Testis (tissue), 3 donors: ENCODE results near the gene FER1L5. TPM values are rescaled to one million over a fixed set of nuclear protein-coding genes. Genes with fewer than 3 reads are reported as not detected.

Experiments used
- DNase-seq: peaks from one replicate; pipeline ENCODE4 v3.0.0-alpha.2; 2019
- H3K27ac ChIP-seq, 2 donors: fragments of 200-600 bp; sonication (generic); one replicate each; pipeline ENCODE4 v1.5.1; 2019
- H3K27me3 ChIP-seq: fragments of 200-600 bp; sonication (generic); one replicate; pipeline ENCODE4 v1.5.1; 2019
- H3K36me3 ChIP-seq: fragments of 200-600 bp; sonication (generic); one replicate; pipeline ENCODE4 v1.5.1; 2017; ENCODE audit warnings: low read depth; ENCODE audit errors: missing control alignments
- H3K4me1 ChIP-seq: fragments of 200-600 bp; sonication (generic); one replicate; pipeline ENCODE4 v1.5.1; 2019
- H3K4me3 ChIP-seq, 2 donors: fragments of 200-600 bp; sonication (generic); one replicate each; pipeline ENCODE4 v1.5.1; 2017 to 2019
- H3K9me3 ChIP-seq: fragments of 200-600 bp; sonication (generic); one replicate; pipeline ENCODE4 v1.5.1; 2017
- CTCF ChIP-seq, 3 experiments: fragments of 450-650 bp in 2 of 3; fragments of 200-600 bp in 1 of 3; sonication (generic) in 1 of 3; IDR thresholded peaks; one replicate each; pipeline ENCODE4 v1.5.1; 2016 to 2019; ENCODE audit warnings: antibody characterized with exemption in 3 of 3, mild to moderate bottlenecking in 2 of 3, moderate library complexity in 1 of 3
- POLR2A ChIP-seq: fragments of 450-650 bp; IDR thresholded peaks from one replicate; pipeline ENCODE4 v1.6.1; 2017; ENCODE audit warnings: antibody characterized with exemption, mild to moderate bottlenecking, moderate library complexity
- WGBS, 2 donors: methylation state at CpG; one replicate each; pipeline ENCODE4 v1.1.5; 2018; 5-methylcytosine and 5-hydroxymethylcytosine counted together
- intact Hi-C: fragments of 100-400 bp; cut with DNase I; formaldehyde crosslinking; loops from one replicate; pipeline ENCODE4 v1.15.1; 2023; ENCODE audit warnings: low total_unique reads
- polyA plus RNA-seq: library from polyadenylated mRNA; stranded (reverse); fragments of 350-450 nt; fragmentation: Illumina TruSeq; extraction: RNeasy Lipid Tissue Mini Kit (QIAGEN cat#74804); gene quantifications from one replicate; pipeline ENCODE4 v1.2.3, GENCODE V29; 2014; ENCODE audit warnings: low read depth, low replicate concordance; ENCODE audit not compliant: insufficient read depth
- total RNA-seq, 2 donors: library from RNA; depleted of rRNA; stranded (reverse); fragments of >200 nt; gene quantifications; one replicate each; pipeline ENCODE4 v1.2.3, GENCODE V29; 2016

The FER1L5 gene
- total and polyA plus RNA-seq, 3 donors from 2014 or later: 7.1 to 15.3 (median 15.0) TPM

DNA sequence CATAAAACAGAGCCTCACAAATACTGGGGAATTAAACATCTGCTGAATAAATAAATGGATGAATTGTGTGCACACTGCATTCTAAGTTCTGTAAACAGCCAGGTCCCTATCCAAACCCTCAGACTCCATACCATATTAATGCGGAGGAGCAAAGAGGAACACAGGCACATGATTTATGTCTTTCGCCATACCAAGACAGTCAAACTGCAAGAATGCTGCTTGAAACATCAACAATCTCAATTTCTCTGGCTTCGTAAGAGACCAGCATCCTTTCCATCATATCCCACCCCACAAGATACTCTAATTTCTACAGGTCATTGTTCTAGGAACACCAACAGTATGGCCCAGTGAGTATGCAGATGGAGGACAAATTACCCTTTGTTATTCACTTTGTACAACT is 19.4 kb upstream of the FER1L5 start:
- Histone ChIP-seq H3K4me3 (no peak overlapping the region), H3K36me3 (no peaks in the 10 kb centered on the region), H3K27me3 (no peaks in the 10 kb centered on the region), H3K27ac (no peak overlapping the region), H3K9me3 (no peaks in the 10 kb centered on the region), H3K4me1 (peaks cover 4% of the 10 kb centered on the region)
- WGBS, 2 donors: 88 to 91% methylated on average over 3 of the region's 3 CpGs
- DNase-seq: no peak
- intact Hi-C loops: no loop called here
- TF ChIP-seq CTCF (IDR thresholded peaks at IDR 0.05) (no peak), POLR2A (no peak)

- Histone ChIP-seq H3K27me3 (no peaks in the 10 kb centered on the region), H3K4me3 (no peak overlapping the region), H3K9me3 (no peaks in the 10 kb centered on the region), H3K36me3 (no peaks in the 10 kb centered on the region), H3K27ac (no peak overlapping the region), H3K4me1 (peaks cover 4% of the 10 kb centered on the region)
- TF ChIP-seq CTCF (IDR thresholded peaks at IDR 0.05) (no peak), POLR2A (no peak)
- 57 to 58% methylated on average over 5 of the region's 5 CpGs for WGBS, 2 donors
- intact Hi-C loops: no loop called here
- no peak for DNase-seq
Observed at GRCh38 chr2:96625571-96626552, 16.7 kb upstream of the FER1L5 start.

GRCh38 chr2:96626553-96626942 is 16.0 kb upstream of the FER1L5 start:
- Histone ChIP-seq H3K4me3 (no peak overlapping the region), H3K9me3 (no peaks in the 10 kb centered on the region), H3K36me3 (no peaks in the 10 kb centered on the region), H3K4me1 (peaks cover 4% of the 10 kb centered on the region), H3K27me3 (no peaks in the 10 kb centered on the region), H3K27ac (no peak overlapping the region)
- intact Hi-C loops: no loop called here
- TF ChIP-seq CTCF (IDR thresholded peaks at IDR 0.05) (no peak), POLR2A (no peak)
- WGBS, 2 donors: 72 to 83% methylated on average over 2 of the region's 2 CpGs
- no peak for DNase-seq

GRCh38 chr2:96631804-96632435 is 10.6 kb upstream of the FER1L5 start:
- no peaks in the 10 kb centered on the region for H3K36me3 ChIP-seq
- WGBS, 2 donors: 86 to 92% methylated on average over 4 of the region's 4 CpGs

More at GRCh38 chr2:96631804-96632435, 10.6 kb upstream of the FER1L5 start:
- intact Hi-C loops: no loop called here
- H3K4me3 ChIP-seq: no peak overlapping the region
- no peaks in the 10 kb centered on the region for H3K9me3 ChIP-seq
- H3K4me1 ChIP-seq: peaks cover 13% of the 10 kb centered on the region
- DNase-seq: no peak
- no peak overlapping the region for H3K27ac ChIP-seq
- H3K27me3 ChIP-seq: no peaks in the 10 kb centered on the region
- no peak for TF ChIP-seq POLR2A
- no peak for TF ChIP-seq CTCF (IDR thresholded peaks at IDR 0.05)
